ENCODE measurements around the gene EEF1A1.

DNA sequence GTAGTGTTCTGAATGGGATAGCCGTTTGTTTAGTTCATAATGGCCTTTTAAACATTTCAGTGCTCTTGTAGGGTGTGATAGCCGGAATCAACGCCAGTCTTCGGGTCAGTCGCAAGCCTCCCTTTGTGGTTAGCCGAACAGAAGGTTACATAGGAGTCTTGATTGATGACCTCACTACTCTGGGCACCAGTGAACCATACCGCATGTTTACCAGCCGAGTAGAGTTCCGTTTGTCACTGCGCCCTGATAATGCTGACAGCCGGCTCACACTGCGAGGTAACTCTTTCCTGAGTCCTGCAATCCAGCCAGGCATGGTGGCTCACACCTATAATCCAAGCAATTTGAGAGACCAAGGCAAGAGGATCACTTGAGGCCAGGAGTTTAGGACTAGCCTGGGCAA lies 38.9 kb downstream of the EEF1A1 start:
- no peak for TF ChIP-seq CTCF (IDR thresholded peaks at IDR 0.05)
- no peak for TF ChIP-seq POLR2A (IDR thresholded peaks at IDR 0.05)

Data from testis (tissue), 2 donors.